ENCODE data around the gene ZNRD2.

DNA sequence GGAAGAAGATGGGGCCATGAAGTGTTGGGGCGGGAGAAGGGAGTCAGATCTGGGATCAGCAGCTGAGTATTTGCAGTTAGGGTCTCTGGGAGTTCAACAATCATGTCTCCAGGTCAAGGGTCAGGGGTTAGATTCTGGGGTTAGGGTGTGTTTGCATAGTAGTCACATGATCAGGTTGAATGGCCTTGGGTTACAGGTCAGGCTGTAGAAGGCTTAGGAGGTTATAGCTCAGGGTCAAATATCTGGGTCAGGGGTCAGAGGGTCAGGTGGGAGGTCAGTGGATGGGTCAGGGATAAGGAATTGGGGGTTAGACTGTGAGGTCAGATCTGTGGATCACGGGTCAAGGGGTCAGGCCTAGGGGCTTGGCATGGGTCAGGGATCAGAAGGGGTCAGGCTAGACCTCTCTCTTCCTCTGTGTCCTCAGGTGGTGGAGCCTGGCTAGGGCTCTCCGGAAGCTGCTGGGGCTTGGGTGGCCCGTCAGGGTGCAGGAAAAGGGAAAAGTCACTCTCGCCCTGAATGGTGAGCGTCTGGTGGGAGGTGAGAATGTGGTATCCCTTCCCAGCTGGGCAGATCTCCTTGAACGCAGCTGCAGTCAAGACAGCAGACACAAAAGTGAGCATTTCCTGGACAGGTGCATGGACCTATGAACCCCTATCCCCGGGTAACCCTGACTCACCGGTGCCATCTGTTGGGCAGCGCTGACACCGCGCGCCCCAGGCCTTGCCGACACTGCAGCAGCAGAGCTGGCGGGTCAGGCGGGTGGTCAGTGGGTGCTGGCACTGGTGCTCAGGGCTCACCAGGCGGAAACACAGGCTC, 18.5 kb upstream of the ZNRD2 start:
- TF ChIP-seq POLR2A (IDR thresholded peaks at IDR 0.05; ENCODE audit: extremely low read depth, insufficient read length) = no peak
- TF ChIP-seq, protein P1, sequence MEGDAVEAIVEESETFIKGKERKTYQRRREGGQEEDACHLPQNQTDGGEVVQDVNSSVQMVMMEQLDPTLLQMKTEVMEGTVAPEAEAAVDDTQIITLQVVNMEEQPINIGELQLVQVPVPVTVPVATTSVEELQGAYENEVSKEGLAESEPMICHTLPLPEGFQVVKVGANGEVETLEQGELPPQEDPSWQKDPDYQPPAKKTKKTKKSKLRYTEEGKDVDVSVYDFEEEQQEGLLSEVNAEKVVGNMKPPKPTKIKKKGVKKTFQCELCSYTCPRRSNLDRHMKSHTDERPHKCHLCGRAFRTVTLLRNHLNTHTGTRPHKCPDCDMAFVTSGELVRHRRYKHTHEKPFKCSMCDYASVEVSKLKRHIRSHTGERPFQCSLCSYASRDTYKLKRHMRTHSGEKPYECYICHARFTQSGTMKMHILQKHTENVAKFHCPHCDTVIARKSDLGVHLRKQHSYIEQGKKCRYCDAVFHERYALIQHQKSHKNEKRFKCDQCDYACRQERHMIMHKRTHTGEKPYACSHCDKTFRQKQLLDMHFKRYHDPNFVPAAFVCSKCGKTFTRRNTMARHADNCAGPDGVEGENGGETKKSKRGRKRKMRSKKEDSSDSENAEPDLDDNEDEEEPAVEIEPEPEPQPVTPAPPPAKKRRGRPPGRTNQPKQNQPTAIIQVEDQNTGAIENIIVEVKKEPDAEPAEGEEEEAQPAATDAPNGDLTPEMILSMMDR (IDR thresholded peaks at IDR 0.05; ENCODE audit: low read depth, low read length) = peak; percentile 64
- TF ChIP-seq, protein P2, sequence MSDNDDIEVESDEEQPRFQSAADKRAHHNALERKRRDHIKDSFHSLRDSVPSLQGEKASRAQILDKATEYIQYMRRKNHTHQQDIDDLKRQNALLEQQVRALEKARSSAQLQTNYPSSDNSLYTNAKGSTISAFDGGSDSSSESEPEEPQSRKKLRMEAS (IDR thresholded peaks at IDR 0.05; ENCODE audit: low read depth, low read length) = no peak
- no peak for TF ChIP-seq MYC (IDR thresholded peaks at IDR 0.05; ENCODE audit: low read depth, low read length)

All from NB4 (cell line).